ENCODE data around the gene APPBP2.

APPBP2 gene

DNA sequence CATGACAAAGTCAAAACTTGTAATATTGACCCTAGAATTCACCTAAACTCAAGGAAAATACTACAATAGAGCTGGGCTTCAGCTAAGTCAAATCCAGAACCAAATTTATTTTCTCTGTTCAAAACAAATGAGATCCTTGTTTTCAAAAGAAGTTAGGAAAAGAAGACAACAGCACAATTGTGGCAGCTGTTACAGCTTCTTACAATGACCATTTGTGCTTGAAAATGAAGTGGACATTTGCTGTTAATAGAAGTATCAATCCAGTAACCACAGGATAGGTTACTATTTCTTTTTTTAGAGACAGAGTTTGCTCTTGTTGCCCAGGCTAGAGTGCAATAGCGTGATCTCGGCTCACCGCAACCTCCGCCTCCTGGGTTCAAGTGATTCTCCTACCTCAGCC, 44.4 kb downstream of the APPBP2 start:
- no peak overlapping the region for H3K4me3 ChIP-seq (ENCODE audit: control insufficient read depth, low read depth, low read length)
- DNase-seq (ENCODE audit: low read depth), result no peak
- TF ChIP-seq, protein P1, sequence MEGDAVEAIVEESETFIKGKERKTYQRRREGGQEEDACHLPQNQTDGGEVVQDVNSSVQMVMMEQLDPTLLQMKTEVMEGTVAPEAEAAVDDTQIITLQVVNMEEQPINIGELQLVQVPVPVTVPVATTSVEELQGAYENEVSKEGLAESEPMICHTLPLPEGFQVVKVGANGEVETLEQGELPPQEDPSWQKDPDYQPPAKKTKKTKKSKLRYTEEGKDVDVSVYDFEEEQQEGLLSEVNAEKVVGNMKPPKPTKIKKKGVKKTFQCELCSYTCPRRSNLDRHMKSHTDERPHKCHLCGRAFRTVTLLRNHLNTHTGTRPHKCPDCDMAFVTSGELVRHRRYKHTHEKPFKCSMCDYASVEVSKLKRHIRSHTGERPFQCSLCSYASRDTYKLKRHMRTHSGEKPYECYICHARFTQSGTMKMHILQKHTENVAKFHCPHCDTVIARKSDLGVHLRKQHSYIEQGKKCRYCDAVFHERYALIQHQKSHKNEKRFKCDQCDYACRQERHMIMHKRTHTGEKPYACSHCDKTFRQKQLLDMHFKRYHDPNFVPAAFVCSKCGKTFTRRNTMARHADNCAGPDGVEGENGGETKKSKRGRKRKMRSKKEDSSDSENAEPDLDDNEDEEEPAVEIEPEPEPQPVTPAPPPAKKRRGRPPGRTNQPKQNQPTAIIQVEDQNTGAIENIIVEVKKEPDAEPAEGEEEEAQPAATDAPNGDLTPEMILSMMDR (IDR thresholded peaks at IDR 0.05; ENCODE audit: control insufficient read depth, insufficient read depth, low read depth, low read length, missing control alignments), result no peak

DNA sequence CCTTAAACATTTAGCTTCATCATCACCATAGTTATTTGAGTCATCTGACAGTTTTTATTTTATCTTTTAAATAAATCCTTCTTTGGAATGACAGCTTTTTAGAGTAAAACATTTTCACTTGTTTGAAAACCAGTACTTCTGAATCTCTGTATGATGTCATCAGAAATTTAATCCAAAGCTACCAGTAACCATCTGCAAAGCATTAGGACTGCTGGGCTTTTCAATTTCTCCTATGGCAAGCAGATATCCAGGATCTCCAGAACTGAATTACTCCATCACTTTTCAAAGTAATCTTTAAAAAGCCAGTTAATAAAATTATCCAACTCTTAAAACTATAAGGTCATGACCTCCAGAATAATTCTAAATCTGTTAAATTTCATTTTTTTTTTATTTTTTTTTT, 52.3 kb downstream of the APPBP2 start:
- H3K4me3 ChIP-seq (ENCODE audit: control insufficient read depth, low read depth, low read length), result no peak overlapping the region
- peak; percentile 20 for DNase-seq (ENCODE audit: low read depth)
- TF ChIP-seq, protein P1 (IDR thresholded peaks at IDR 0.05; ENCODE audit: control insufficient read depth, insufficient read depth, low read depth, low read length, missing control alignments), result no peak

DNA sequence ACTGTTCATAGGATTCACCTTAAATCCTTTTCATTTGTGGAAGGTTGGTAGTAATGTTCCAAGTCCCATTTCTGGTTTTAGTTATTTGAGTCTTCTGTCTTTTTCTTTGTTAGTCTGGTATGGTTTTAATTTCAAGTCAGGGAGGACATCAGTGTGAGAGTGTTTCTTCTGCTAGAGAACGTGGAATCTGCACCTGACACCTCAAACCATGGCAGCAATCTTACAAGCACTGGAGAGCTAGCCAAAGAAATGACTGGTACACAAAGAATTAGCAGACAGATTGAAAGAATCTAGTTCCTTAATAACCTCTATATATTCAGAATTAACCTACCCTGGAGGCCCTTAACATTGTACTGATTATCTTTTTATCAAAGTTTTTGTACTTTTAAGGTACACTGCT, 53.6 kb downstream of the APPBP2 start:
- TF ChIP-seq, protein P1 (IDR thresholded peaks at IDR 0.05; ENCODE audit: control insufficient read depth, insufficient read depth, low read depth, low read length, missing control alignments), result no peak
- no peak for DNase-seq (ENCODE audit: low read depth)
- H3K4me3 ChIP-seq (ENCODE audit: control insufficient read depth, low read depth, low read length), result no peak overlapping the region

DNA sequence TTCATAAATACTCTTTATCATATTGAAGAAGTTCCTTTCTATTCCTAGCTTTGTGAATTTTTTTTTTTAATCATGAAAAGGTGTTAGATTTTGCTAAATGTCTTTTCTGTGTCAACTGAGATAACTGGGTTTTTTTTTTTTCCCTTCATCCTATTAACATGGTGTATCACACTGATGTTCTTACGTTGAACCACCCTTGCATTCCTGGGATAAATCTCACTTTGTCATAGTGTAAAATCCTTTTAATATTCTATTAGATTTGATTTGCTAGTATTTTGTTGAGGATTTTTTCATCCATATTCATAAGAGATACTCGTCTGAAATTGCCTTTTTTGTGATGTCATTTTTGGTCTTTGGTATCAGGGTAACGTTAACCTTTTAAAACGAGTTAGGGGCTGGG, 54.6 kb downstream of the APPBP2 start:
- H3K4me3 ChIP-seq (ENCODE audit: control insufficient read depth, low read depth, low read length), result no peak overlapping the region

DNA sequence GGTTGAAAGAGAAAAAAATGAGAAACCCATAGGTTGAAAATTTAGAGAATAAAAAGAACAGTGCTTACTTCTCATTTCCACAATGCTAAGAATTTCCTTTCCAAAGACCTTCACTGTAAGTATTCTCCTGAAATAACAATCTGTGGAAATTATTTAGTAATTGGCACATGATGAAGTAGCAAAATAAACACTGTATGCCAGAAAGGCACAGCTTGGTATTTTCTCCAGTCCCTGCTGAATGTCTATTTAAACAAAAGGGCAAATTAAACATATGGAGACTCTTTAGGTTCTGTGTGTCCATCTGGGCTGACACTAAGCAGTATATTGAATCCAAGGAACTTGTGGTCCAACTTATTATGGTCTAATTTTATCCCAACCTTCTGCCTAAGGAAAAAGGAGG, 57.7 kb downstream of the APPBP2 start:
- TF ChIP-seq, protein P1 (IDR thresholded peaks at IDR 0.05; ENCODE audit: control insufficient read depth, insufficient read depth, low read depth, low read length, missing control alignments), result no peak
- DNase-seq (ENCODE audit: low read depth), result no peak
- no peak overlapping the region for H3K4me3 ChIP-seq (ENCODE audit: control insufficient read depth, low read depth, low read length)

More for the DNA sequence above, 54.6 kb downstream of the APPBP2 start:
- TF ChIP-seq, protein P1 (IDR thresholded peaks at IDR 0.05; ENCODE audit: control insufficient read depth, insufficient read depth, low read depth, low read length, missing control alignments), result no peak
- no peak for DNase-seq (ENCODE audit: low read depth)

DNA sequence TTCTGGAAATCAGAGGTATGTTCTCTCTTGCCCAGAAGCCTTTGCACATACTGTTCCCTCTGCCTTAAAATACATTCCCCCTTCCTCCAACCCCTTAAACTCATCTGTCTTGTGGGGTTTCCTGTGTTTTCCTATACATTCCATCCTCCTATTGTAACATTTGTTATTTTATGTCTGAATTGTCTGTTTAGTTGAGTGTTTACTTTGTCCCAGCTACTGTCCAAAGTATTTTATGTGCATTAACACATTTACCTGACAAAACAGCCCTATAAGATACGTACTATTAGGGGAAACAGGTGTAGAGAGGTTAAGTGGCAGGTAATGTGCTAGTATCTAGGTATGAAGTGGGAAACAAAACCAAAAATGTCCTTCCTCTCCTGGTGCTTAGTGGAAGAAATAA, 61.7 kb downstream of the APPBP2 start:
- TF ChIP-seq, protein P1 (IDR thresholded peaks at IDR 0.05; ENCODE audit: control insufficient read depth, insufficient read depth, low read depth, low read length, missing control alignments), result no peak
- no peak overlapping the region for H3K4me3 ChIP-seq (ENCODE audit: control insufficient read depth, low read depth, low read length)
- DNase-seq (ENCODE audit: low read depth), result no peak
